ENCODE measurements around the gene CYP26B1. TPM values are rescaled to one million over a fixed set of nuclear protein-coding genes. Genes with fewer than 3 reads are reported as not detected.

CYP26B1 gene
- total and polyA plus RNA-seq, 2 donors from 2014 or later, result 2.5 to 3.1 TPM

GRCh38 chr2:72165792-72166191 is 18.1 kb upstream of the CYP26B1 start:
- no peak for FAIRE-seq
- Histone ChIP-seq H3K9ac (ENCODE audit: low read length in 3 of 3) (no peak overlapping the region), H3K9me3 (ENCODE audit: control insufficient read depth in 2 of 3, insufficient read depth in 1 of 3, low read length in 3 of 3) (no peaks in the 10 kb centered on the region), H3K4me1 (ENCODE audit: control insufficient read depth in 2 of 3, insufficient read depth in 2 of 3, low read depth in 1 of 3, low read length in 3 of 3) (no peaks in the 10 kb centered on the region), H3K27me3 (ENCODE audit: control insufficient read depth, insufficient read depth, low read length) (no peaks in the 10 kb centered on the region), H3K4me3 (ENCODE audit: low read length in 3 of 3) (no peak overlapping the region), H3K27ac (ENCODE audit: low read depth in 2 of 2, low read length in 2 of 2) (no peak overlapping the region), H3K36me3 (ENCODE audit: control insufficient read depth in 2 of 3, insufficient read depth in 3 of 3, low read length in 3 of 3) (no peaks in the 10 kb centered on the region)
- no peak for TF ChIP-seq CTCF (IDR thresholded peaks at IDR 0.05; ENCODE audit: borderline replicate concordance, extremely low read depth, insufficient read depth)
- intact Hi-C loops (cut with DNase I), result no loop called here
- DNase-seq, result no peak

- no peak for TF ChIP-seq CTCF (IDR thresholded peaks at IDR 0.05; ENCODE audit: borderline replicate concordance, extremely low read depth, insufficient read depth)
- Histone ChIP-seq H3K9me3 (ENCODE audit: control insufficient read depth in 2 of 3, insufficient read depth in 1 of 3, low read length in 3 of 3) (no peaks in the 10 kb centered on the region), H3K36me3 (ENCODE audit: control insufficient read depth in 2 of 3, insufficient read depth in 3 of 3, low read length in 3 of 3) (no peaks in the 10 kb centered on the region), H3K4me1 (ENCODE audit: control insufficient read depth in 2 of 3, insufficient read depth in 2 of 3, low read depth in 1 of 3, low read length in 3 of 3) (no peaks in the 10 kb centered on the region), H3K27me3 (ENCODE audit: control insufficient read depth, insufficient read depth, low read length) (no peaks in the 10 kb centered on the region), H3K4me3 (ENCODE audit: low read length in 3 of 3) (no peak overlapping the region), H3K9ac (ENCODE audit: low read length in 3 of 3) (no peak overlapping the region), H3K27ac (ENCODE audit: low read depth in 2 of 2, low read length in 2 of 2) (no peak overlapping the region)
- intact Hi-C loops (cut with DNase I), result no loop called here
- FAIRE-seq, result no peak
- DNase-seq, result no peak
Measured at GRCh38 chr2:72162574-72162973, 14.9 kb upstream of the CYP26B1 start.

- H3K36me3 ChIP-seq (ENCODE audit: control insufficient read depth in 2 of 3, insufficient read depth in 3 of 3, low read length in 3 of 3), result no peaks in the 10 kb centered on the region
Measured at GRCh38 chr2:72159211-72159993, 11.7 kb upstream of the CYP26B1 start.

More at GRCh38 chr2:72159211-72159993, 11.7 kb upstream of the CYP26B1 start:
- intact Hi-C loops (cut with DNase I), result no loop called here
- Histone ChIP-seq H3K9me3 (ENCODE audit: control insufficient read depth in 2 of 3, insufficient read depth in 1 of 3, low read length in 3 of 3) (no peaks in the 10 kb centered on the region), H3K27me3 (ENCODE audit: control insufficient read depth, insufficient read depth, low read length) (no peaks in the 10 kb centered on the region), H3K4me1 (ENCODE audit: control insufficient read depth in 2 of 3, insufficient read depth in 2 of 3, low read depth in 1 of 3, low read length in 3 of 3) (no peaks in the 10 kb centered on the region), H3K27ac (ENCODE audit: low read depth in 2 of 2, low read length in 2 of 2) (no peak overlapping the region), H3K4me3 (ENCODE audit: low read length in 3 of 3) (no peak overlapping the region), H3K9ac (ENCODE audit: low read length in 3 of 3) (no peak overlapping the region)
- no peak for TF ChIP-seq CTCF (IDR thresholded peaks at IDR 0.05; ENCODE audit: borderline replicate concordance, extremely low read depth, insufficient read depth)
- no peak for FAIRE-seq
- DNase-seq, result no peak

Data from kidney (tissue), 14 donors.